Inflammatory macrophage (primary cell): ENCODE results near the gene PRICKLE2.
"Not testable (repeated sequence)": the region's sequence is repeated elsewhere in the genome, so short reads cannot be mapped to it uniquely, and the experiment has no call there.

Experiments used
- DNase-seq, 2 donors: peaks; one replicate each; pipeline ENCODE4 v3.0.0-alpha.2; 2020 to 2022

The PRICKLE2 gene

GRCh38 chr3:64095802-64096201 is 129.5 kb downstream of the PRICKLE2 start:
- no peak for DNase-seq

DNA sequence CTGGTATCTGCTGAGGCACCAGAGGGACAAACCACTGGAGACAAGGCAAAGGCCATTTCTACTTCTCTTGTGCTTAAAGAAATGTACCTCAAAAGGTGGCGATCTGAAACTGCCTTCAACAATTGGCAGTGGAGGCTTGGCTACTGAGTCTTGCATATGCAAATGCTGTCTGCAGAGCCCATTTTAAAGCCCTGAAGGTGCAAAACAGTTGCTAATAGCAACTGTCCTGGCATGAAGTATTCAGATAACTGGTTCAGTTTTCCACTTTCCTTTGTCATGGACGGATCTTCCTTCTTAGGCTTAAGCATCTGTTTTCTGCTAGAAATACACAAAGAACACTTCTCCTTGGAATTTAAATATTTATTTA is 130.6 kb downstream of the PRICKLE2 start:
- DNase-seq, result no peak

DNA sequence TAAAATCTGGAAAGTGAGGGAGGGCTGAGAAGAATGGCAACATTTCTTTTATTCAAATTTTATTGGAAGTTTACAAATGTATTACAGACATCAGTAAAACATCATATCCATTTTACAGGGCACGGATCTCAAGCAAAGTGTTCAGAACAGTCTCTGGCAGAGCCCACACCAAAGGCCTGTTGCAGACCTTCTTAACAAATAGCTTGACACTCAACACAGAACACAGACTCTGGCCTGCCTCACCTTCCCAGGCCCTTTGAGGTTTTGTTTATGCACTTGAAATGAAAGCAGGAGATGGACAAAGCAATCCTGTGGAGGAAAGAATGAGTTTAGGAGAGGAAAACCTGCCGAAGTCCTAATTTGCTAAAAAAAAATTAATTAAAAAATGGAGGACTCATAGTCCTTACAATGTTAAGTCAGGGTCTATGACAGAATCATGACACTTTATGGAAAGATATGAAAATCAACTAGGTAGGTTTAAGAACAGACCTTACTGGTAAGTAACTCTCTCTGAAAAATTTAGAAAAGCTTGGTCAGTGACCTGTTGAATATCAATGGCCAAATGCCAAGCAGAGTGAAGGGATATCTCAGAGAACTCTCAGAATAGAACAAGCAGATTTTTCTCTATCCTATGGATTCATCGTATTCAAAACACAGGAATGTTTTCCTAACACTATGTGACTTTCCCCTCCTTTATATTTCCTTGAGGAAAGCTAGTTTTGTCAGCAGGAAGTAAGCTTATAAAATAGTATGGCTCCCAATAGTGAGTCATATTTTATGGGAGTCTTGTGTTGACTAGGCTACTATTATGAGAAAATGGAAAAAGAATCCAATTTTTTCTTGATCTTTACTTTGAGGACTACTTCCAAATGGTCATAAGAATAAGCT is 131.2 kb downstream of the PRICKLE2 start:
- DNase-seq, result no peak

DNA sequence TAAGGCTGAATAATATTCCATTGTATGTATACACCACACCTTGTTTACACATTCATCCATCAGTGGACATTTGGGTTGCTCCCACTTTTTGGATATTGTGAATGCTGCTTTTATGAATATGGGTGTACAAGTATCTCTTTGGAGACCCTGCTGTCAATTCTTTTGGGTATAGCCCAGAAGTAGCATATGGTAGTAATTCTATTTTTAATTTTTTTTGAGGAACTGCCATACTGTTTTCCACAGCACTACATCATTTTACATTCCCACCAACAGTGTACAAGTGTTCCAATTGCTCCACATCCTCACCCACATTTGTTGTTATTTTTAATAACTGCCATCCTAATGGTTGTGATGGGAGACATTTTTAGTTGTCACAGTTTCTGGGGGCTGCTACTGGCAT is 132.1 kb downstream of the PRICKLE2 start:
- no peak for DNase-seq

DNA sequence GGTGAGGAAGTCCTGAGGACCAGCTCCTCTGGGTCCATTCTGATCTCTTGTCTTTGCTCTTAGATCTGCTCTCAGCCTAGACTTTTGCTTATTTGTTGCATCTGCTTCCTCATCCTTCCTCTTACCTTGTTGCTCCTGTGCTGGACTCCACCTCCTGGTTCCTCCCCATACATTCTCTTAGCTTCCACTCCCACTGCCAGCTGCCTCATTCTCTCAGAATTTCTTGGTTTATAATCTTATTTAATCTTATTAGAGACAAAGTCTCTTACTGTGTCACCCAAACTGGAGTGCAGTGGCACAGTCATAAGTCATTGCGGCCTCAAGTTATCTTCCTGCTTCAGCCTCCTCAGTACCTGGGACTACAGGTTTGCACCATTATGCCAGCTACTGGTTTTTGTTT is 133.8 kb downstream of the PRICKLE2 start:
- DNase-seq, result no peak

DNA sequence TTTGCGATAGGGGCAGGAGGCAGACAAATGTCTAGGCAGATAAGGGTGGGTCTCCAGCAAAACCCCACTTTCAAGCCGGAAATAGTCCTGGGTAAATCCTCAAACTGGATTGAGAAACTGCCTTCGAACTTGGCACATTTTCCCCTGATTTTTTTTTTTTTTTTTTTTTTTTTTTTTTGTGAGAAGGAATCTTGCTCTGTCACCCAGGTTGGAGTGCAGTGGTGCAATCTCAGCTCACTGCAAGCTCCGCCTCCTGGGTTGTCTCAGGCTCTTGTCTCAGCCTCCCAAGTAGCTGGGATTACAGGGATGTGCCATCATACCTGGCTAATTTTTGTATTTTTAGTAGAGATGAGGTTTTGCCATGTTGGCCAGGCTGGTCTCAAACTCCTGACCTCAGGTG is 135.9 kb downstream of the PRICKLE2 start:
- DNase-seq, result not testable (repeated sequence)

DNA sequence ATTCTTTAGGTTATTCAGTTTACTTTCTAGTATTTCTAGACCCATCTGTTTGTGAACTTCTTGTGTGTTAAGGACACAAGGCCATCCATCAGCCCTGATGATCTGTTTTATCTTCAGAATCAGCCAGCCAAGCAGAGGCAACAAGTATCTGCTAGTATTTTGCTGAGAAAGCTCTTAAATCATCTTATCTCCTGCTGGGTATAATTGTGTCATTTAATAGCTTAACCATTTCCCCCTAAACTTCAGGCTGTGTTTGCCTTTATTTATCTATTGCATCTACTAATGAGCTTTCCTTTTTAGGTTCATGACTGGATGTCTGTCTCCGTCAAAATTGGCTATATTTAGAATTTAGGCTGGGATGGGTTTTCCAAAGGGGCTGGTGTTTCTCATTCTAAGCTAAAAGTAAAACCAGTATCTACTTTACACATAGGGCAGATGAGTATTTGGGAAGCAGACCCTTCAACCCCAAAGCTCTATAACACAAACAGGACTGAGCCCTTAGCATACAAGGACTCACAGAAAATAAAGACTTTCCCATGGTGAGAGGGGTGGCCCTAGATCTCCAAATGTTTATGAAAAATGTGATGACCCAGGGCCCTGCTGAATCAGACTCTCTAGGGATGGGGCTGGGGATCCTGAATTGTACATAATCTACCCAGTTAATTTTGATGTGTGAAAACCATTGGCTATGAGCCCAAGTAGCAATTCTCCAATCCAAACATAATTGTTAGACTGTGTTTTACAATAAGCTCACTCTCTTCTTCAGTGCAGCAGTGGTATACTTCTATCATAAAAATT is 136.7 kb downstream of the PRICKLE2 start:
- DNase-seq, result no peak

DNA sequence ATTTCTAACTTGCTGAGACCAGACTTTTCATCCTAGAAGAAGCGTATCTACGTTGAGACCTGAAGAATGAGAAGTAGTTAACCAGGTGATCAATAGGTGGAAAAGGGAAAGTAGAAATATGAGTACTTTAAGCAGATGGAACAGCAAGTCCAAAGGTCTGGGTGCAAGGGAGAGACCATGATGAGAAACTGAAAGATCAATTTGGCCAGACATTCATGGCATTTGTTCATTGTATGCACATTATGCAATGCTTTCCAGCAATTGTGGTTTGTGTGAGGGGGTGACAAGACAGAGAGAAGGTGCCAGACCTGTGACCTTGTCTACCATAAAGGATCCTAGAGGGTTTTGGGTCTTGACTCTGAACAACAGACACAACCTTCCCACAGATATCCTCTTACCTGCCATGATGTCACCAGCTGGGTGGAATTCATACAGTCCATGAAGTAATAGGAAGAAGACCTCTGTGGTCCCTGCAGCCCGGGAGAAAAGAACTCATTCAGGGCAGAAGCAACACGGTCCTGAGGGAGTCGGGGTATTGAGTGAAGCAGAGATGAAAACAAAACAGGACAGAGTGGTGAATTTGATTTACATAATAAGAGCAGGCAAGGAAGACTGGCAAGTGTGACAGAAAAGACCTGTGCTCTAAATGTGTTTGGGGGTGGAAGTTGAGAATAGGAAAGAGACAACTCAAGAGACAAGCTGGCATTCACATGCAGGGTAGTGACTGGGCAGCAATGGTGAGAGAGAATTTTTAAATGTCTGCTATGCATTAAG is 138.6 kb downstream of the PRICKLE2 start:
- no peak for DNase-seq

GRCh38 chr3:64084640-64085039 is 140.6 kb downstream of the PRICKLE2 start:
- no peak for DNase-seq

DNA sequence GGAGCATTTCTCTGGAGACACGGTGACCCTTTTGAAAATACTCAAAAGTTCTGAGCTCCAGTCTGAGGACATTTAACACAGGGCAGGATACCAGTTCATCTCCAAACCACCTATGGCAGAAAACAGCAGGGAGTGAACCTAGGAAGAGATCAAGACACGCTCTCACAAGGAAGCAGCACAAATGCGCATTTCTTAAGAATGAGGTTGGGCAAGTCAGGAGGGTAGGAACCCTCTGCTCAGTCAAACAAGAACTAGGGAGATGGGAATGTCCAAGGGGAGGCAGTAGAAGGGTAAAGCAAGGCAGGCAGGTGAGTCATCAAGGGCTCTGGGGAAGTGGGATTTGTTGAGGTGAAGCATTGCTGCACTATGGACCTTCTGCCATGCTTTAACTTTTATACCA is 141.7 kb downstream of the PRICKLE2 start:
- peak in 1 of 2 donors; percentile 0 for DNase-seq

- peak in 1 of 2 donors; percentile 1 for DNase-seq
These were observed 142.2 kb downstream of the PRICKLE2 start for GRCh38 chr3:64082961-64083541.

DNA sequence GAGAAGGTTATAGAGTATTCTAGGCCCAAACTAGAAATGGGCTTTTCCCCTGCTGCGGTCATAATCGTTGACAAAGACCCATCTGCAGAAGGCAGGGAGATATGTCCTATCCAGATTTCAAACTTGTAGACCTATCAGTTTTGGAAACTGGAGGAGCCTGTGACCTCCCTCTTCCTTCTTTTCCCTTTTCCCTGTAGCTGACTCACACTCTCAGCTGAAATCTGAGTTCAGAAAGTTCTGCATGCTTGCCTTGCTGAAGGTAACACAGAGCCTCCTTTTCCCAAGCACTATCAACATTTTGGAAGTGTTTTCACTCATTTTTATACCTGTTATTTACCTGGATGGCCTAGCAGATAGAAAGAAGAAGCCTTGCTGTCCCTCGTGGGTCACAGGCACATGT is 142.9 kb downstream of the PRICKLE2 start:
- DNase-seq, result no peak

DNA sequence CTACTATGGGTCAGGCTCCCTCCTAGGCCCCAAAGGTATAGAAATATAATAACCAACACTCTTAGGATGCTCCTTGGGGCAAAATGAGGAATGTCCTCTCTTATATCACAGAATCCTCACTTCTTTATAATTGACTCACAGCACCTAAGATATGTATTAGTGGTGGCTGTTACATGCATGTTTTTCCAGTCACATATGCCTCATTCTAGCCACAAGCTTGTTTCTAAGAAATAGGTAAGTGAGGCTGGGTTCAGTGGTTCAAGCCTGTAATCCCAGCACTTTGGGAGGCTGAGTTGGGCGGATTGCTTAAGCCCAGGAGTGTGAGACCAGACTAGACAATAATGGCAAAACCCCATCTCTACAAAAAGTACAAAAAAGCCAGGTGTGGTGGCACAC is 144.0 kb downstream of the PRICKLE2 start:
- DNase-seq, result no peak

- no peak for DNase-seq
These were observed 144.5 kb downstream of the PRICKLE2 start for GRCh38 chr3:64080616-64081234.

DNA sequence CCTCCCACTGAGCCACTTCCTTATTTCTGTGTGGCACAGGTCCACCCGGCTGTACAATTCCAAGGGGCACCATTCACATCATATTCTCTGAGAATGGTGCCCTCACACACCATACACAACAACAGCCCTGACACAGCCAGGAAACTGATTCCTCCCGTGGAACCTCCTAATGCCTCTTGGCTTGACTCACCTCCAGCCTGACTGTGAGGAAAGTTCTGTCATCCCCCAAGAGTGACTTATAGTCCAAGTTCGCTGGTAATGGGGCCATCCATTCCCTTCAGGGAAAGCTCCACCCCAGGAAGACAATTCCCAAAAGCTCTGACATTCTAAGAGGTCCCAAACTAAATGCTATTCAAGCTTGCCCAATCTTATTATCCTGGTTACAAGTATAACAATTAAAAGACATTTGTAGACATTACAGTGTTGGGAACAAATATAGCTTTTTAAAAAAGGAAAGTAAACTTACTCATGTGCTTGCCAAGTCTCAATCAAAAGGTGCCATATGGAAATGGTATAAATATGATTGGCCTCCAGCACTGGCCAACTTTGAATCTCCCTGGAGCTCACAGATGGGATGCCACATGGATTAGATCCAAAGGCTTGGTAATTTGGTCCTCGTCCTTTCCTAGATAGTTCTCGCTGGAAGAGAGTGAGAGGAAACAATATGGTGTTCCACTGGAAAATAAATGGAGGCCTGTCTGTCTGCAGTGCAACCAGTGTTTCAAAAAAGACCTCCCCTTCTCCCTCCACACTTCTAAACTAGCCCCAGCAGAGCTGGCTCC is 145.7 kb downstream of the PRICKLE2 start:
- no peak for DNase-seq

DNA sequence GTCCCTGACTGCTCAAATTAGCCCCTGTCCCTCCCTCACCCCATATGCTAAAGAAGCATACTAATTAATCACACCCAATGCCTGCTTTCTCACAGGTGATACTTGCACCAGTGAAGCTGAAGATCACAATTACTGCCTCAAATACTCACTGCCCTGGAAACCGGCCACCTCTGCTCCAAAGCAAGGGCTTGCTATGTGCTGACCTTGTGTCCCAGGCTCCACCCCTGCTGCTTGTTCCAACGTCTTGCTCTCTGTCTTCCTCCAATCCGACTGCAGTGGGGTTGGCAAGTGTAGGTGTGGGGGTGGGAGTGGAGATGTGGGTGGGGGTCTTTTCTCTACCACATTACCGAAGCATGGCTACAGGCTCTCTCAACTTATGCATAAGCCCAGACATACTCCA is 146.3 kb downstream of the PRICKLE2 start:
- DNase-seq, result no peak

DNA sequence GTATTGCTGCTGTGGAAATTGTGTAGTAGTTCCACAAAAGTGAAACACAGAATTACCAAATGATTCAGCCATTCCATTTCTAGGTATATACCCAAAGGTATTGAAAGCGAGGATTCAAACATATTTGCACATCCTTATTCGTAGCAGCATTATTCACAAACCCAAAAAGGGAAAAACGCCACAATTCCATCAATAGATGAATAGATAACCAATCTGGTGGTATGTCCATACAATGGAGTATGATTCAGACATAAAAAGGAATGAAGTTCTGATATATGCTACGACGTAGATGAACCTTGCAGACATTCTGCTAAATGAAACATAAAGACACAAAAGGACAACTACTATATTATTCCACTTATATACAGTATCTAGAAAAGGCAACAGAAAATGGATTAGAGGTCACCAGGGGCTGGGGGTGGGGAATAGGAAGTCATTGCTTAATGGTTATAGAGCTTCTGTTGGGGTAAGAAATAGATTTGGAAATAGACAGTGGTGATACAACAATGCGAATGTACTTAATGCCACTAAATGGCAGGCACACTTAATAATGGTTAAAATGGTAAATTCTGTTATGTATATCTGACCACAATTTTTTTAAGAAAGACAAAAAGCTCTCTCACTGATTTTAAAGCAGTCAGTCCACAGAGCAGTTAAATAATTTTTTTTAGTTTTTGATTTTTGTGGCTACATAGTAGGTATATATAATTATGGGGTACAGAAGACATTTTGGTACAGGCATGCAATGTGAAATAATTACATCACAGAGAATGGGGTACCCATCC is 150.2 kb downstream of the PRICKLE2 start:
- no peak for DNase-seq

GRCh38 chr3:64074060-64074459 is 151.2 kb downstream of the PRICKLE2 start:
- DNase-seq, result peak; percentile 3 to 6

GRCh38 chr3:64073158-64073761 is 152.0 kb downstream of the PRICKLE2 start:
- no peak for DNase-seq

GRCh38 chr3:64072126-64072525 is 153.1 kb downstream of the PRICKLE2 start:
- DNase-seq, result no peak
